OCI-LY1 (cell line): ENCODE results near the gene TPH1.
A peak's percentile ranks its signal among the peaks of the same experiment; 100 is the strongest.

ENCODE experiments used
- H2AFZ ChIP-seq: fragments of 200-600 bp; sonication (generic), shearing (Covaris generic); 2 replicates; pipeline ENCODE4 v1.6.0; 2014; ENCODE audit warnings: antibody characterized with exemption, mild to moderate bottlenecking, low read length
- H3F3A ChIP-seq: fragments of 200-600 bp; sonication (generic), shearing (Covaris generic); 2 replicates; pipeline ENCODE4 v1.6.0; 2014; ENCODE audit warnings: mild to moderate bottlenecking, antibody characterized with exemption, low read length, moderate library complexity; ENCODE audit not compliant: insufficient read depth
- H3K27ac ChIP-seq: fragments of 200-600 bp; sonication (generic); 2 replicates; pipeline ENCODE4 v1.5.1; 2014; ENCODE audit warnings: low read length, mixed run types, mild to moderate bottlenecking, low read depth; ENCODE audit not compliant: poor library complexity, severe bottlenecking
- H3K27me3 ChIP-seq: fragments of 200-600 bp; sonication (generic); 2 replicates; pipeline ENCODE4 v1.6.0; 2014; ENCODE audit warnings: antibody characterized with exemption, mild to moderate bottlenecking, low read length, moderate library complexity; ENCODE audit not compliant: insufficient read depth
- H3K36me3 ChIP-seq: fragments of 200-600 bp; sonication (generic); 2 replicates; pipeline ENCODE4 v1.6.1; 2014; ENCODE audit warnings: mild to moderate bottlenecking, antibody characterized with exemption, low read length, moderate library complexity, mixed read lengths; ENCODE audit not compliant: insufficient read depth
- H3K4me1 ChIP-seq: fragments of 200-600 bp; sonication (generic); 2 replicates; pipeline ENCODE4 v1.5.1; 2014; ENCODE audit warnings: mild to moderate bottlenecking, low read length, moderate library complexity; ENCODE audit not compliant: insufficient read depth, severe bottlenecking
- H3K4me2 ChIP-seq: fragments of 200-600 bp; sonication (generic), shearing (Covaris generic); 2 replicates; pipeline ENCODE4 v1.6.1; 2014; ENCODE audit warnings: low read length
- H3K4me3 ChIP-seq: fragments of 200-600 bp; sonication (generic); 2 replicates; pipeline ENCODE4 v1.5.1; 2014; ENCODE audit warnings: low read length, low read depth, mild to moderate bottlenecking, mixed read lengths; ENCODE audit not compliant: poor library complexity, severe bottlenecking
- H3K79me2 ChIP-seq: fragments of 200-600 bp; shearing (Covaris generic); 2 replicates; pipeline ENCODE4 v1.6.1; 2016; ENCODE audit warnings: mixed run types, low read length, mixed read lengths; ENCODE audit not compliant: insufficient read depth
- H3K9ac ChIP-seq: fragments of 200-600 bp; sonication (generic), shearing (Covaris generic); 2 replicates; pipeline ENCODE4 v1.6.1; 2014; ENCODE audit warnings: mild to moderate bottlenecking, low read length, mixed read lengths
- H3K9me2 ChIP-seq: fragments of 200-600 bp; sonication (generic), shearing (Covaris generic); 2 replicates; pipeline ENCODE4 v1.6.1; 2014; ENCODE audit warnings: low read depth, mild to moderate bottlenecking, low read length, mixed read lengths
- H3K9me3 ChIP-seq: fragments of 200-600 bp; shearing (Covaris generic); 2 replicates; pipeline ENCODE4 v1.6.1; 2014; ENCODE audit warnings: low read length, mixed read lengths
- H4K20me1 ChIP-seq: fragments of 200-600 bp; sonication (generic), shearing (Covaris generic); 2 replicates; pipeline ENCODE4 v1.6.0; 2016; ENCODE audit warnings: mild to moderate bottlenecking, low read length; ENCODE audit not compliant: insufficient read depth
- EZH2 ChIP-seq: fragments of 200-600 bp; sonication (generic), shearing (Covaris generic); IDR thresholded peaks from 2 replicates; pipeline ENCODE4 v1.8.0; 2017; ENCODE audit warnings: borderline replicate concordance, mixed run types, mild to moderate bottlenecking, antibody characterized with exemption, low read length, moderate library complexity, mixed read lengths
- TF ChIP-seq, protein P1 (sequence below): fragments of 200-600 bp; sonication (generic), shearing (Covaris generic); IDR thresholded peaks from 2 replicates; pipeline ENCODE4 v1.5.1; 2017; ENCODE audit warnings: mild to moderate bottlenecking, antibody characterized with exemption, low read length, moderate library complexity, mixed read lengths

Gene TPH1

DNA sequence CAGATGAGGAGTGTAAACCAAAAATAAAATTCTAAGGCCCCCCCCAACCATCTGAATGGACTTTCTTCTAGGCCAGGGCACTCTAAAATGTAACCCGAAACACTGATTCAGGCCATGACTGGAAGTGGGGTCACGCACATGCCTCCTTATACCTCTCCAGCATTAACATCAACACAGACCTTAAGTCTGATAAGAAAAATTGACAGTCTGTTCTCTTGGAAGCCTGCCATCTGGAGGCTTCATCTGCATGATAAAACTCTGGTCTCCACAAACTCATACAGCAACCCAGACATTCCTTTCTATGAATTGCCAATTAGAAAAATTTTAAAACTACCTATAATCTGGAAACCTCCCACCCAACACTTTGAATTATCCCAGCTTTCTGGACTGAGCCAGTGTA, 29.3 kb downstream of the TPH1 start:
- Histone ChIP-seq H3K9me3 (no peaks in the 10 kb centered on the region), H3K9me2 (no peaks in the 10 kb centered on the region), H3F3A (no peaks in the 10 kb centered on the region), H4K20me1 (no peaks in the 10 kb centered on the region), H3K9ac (no peak overlapping the region), H3K79me2 (no peaks in the 10 kb centered on the region), H3K27ac (no peak overlapping the region), H2AFZ (no peak overlapping the region), H3K36me3 (no peaks in the 10 kb centered on the region), H3K4me2 (no peak overlapping the region), H3K27me3 (no peaks in the 10 kb centered on the region; the same call in 1 of the 2 replicates), H3K4me3 (no peak overlapping the region), H3K4me1 (peaks cover 15% of the 10 kb centered on the region)
- TF ChIP-seq EZH2 = no peak
- TF ChIP-seq, protein P1, sequence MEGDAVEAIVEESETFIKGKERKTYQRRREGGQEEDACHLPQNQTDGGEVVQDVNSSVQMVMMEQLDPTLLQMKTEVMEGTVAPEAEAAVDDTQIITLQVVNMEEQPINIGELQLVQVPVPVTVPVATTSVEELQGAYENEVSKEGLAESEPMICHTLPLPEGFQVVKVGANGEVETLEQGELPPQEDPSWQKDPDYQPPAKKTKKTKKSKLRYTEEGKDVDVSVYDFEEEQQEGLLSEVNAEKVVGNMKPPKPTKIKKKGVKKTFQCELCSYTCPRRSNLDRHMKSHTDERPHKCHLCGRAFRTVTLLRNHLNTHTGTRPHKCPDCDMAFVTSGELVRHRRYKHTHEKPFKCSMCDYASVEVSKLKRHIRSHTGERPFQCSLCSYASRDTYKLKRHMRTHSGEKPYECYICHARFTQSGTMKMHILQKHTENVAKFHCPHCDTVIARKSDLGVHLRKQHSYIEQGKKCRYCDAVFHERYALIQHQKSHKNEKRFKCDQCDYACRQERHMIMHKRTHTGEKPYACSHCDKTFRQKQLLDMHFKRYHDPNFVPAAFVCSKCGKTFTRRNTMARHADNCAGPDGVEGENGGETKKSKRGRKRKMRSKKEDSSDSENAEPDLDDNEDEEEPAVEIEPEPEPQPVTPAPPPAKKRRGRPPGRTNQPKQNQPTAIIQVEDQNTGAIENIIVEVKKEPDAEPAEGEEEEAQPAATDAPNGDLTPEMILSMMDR = no peak

- Histone ChIP-seq H3K36me3 (no peaks in the 10 kb centered on the region), H3K27me3 (no peaks in the 10 kb centered on the region), H3K9me2 (no peaks in the 10 kb centered on the region), H3K79me2 (no peaks in the 10 kb centered on the region), H3K4me3 (no peak overlapping the region), H3K9ac (no peak overlapping the region), H3K4me1 (peaks cover 28% of the 10 kb centered on the region), H3K27ac (no peak overlapping the region), H3K4me2 (no peak overlapping the region), H2AFZ (no peak overlapping the region), H3K9me3 (no peaks in the 10 kb centered on the region), H4K20me1 (no peaks in the 10 kb centered on the region), H3F3A (no peaks in the 10 kb centered on the region)
- no peak for TF ChIP-seq EZH2
- TF ChIP-seq, protein P1 = no peak
These were observed 31.2 kb downstream of the TPH1 start for GRCh38 chr11:18014876-18015275.

GRCh38 chr11:18013790-18014507, 32.1 kb downstream of the TPH1 start:
- Histone ChIP-seq H3K9me2 (no peaks in the 10 kb centered on the region), H3K4me2 (peak overlapping the region; percentile 91), H3K79me2 (no peaks in the 10 kb centered on the region), H3F3A (no peaks in the 10 kb centered on the region), H4K20me1 (no peaks in the 10 kb centered on the region), H3K9me3 (no peaks in the 10 kb centered on the region), H3K27me3 (no peaks in the 10 kb centered on the region), H3K9ac (peak overlapping the region; percentile 77), H3K4me3 (peak overlapping the region; percentile 78), H3K36me3 (no peaks in the 10 kb centered on the region), H2AFZ (peak overlapping the region; percentile 57; the same call in 1 of the 2 replicates), H3K4me1 (peaks cover 28% of the 10 kb centered on the region), H3K27ac (peak overlapping the region; percentile 56)
- TF ChIP-seq, protein P1 = peak; percentile 19; the same call in 1 of the 2 replicates
- no peak for TF ChIP-seq EZH2
